Activated CD8-positive, alpha-beta memory T cell treated with anti-CD3 and anti-CD28 coated beads, Interleukin-2, amount 50 U/mL, for 24 hours (primary cell): ENCODE data around the gene VASP.
"Not testable (repeated sequence)": the region's sequence is repeated elsewhere in the genome, so short reads cannot be mapped to it uniquely, and the experiment has no call there.

Experiments
- DNase-seq: peaks from one replicate; pipeline ENCODE4 v3.0.0-alpha.2; 2020; ENCODE audit errors: extremely low read depth

The VASP gene

GRCh38 chr19:45496349-45496953 lies 10.8 kb upstream of the VASP start:
- no peak for DNase-seq

GRCh38 chr19:45497791-45498190 lies 9.5 kb upstream of the VASP start:
- DNase-seq: no peak

GRCh38 chr19:45498411-45499195 lies 8.7 kb upstream of the VASP start, which contains the start of gene PPM1N:
Gene PPM1N, plus strand, starts transcription at chr19:45498443. Its CDS starts 30 bp downstream, at chr19:45498473.
- no peak for DNase-seq

GRCh38 chr19:45499196-45500180 lies 7.8 kb upstream of the VASP start:
- DNase-seq: no peak

GRCh38 chr19:45500918-45501729 lies 6.2 kb upstream of the VASP start:
- DNase-seq: no peak

- DNase-seq: no peak
Observed at GRCh38 chr19:45501730-45502014, 5.6 kb upstream of the VASP start.

- DNase-seq: no peak
Observed at GRCh38 chr19:45502111-45502510, 5.2 kb upstream of the VASP start.

- no peak for DNase-seq
Observed at GRCh38 chr19:45503909-45504308, 3.4 kb upstream of the VASP start.

- DNase-seq: no peak
Observed at GRCh38 chr19:45505151-45505995, 1.9 kb upstream of the VASP start.

GRCh38 chr19:45505996-45506245 lies 1.4 kb upstream of the VASP start:
- DNase-seq: no peak

GRCh38 chr19:45506246-45506988 lies 862 bp upstream of the VASP start:
- DNase-seq: peak; percentile 97

GRCh38 chr19:45507872-45508416 lies 665 bp downstream of the VASP start:
- DNase-seq: no peak

- DNase-seq: no peak
Observed at GRCh38 chr19:45508417-45508860, 1.2 kb downstream of the VASP start.

- DNase-seq: no peak
Observed at GRCh38 chr19:45508861-45509691, 1.8 kb downstream of the VASP start.

GRCh38 chr19:45509692-45510015 lies 2.4 kb downstream of the VASP start:
- no peak for DNase-seq

- not testable (repeated sequence) for DNase-seq
Observed at GRCh38 chr19:45510352-45510751, 3.1 kb downstream of the VASP start.

GRCh38 chr19:45511074-45511473 lies 3.8 kb downstream of the VASP start:
- no peak for DNase-seq

- no peak for DNase-seq
Observed at GRCh38 chr19:45512881-45513483, 5.7 kb downstream of the VASP start.
